Fibroblast of pulmonary artery (primary cell): ENCODE data around the gene SORBS2.

Experiments used
- DNase-seq: peaks from one replicate; pipeline ENCODE4 v3.0.0-alpha.2; 2010; ENCODE audit warnings: low read depth
- H3K4me3 ChIP-seq: replicated peaks from 2 replicates; pipeline ENCODE4 v1.5.1; 2011; ENCODE audit warnings: low read depth, mild to moderate bottlenecking, control low read depth, low read length, moderate library complexity
- TF ChIP-seq, protein P1 (sequence below): IDR thresholded peaks from 2 replicates; pipeline ENCODE4 v1.5.1; 2011; ENCODE audit warnings: mild to moderate bottlenecking, control low read depth, low read length, inconsistent platforms; ENCODE audit errors: missing control alignments

The SORBS2 gene

GRCh38 chr4:185830263-185830994 is 18.4 kb upstream of the SORBS2 start:
- no peak for DNase-seq
- TF ChIP-seq, protein P1, sequence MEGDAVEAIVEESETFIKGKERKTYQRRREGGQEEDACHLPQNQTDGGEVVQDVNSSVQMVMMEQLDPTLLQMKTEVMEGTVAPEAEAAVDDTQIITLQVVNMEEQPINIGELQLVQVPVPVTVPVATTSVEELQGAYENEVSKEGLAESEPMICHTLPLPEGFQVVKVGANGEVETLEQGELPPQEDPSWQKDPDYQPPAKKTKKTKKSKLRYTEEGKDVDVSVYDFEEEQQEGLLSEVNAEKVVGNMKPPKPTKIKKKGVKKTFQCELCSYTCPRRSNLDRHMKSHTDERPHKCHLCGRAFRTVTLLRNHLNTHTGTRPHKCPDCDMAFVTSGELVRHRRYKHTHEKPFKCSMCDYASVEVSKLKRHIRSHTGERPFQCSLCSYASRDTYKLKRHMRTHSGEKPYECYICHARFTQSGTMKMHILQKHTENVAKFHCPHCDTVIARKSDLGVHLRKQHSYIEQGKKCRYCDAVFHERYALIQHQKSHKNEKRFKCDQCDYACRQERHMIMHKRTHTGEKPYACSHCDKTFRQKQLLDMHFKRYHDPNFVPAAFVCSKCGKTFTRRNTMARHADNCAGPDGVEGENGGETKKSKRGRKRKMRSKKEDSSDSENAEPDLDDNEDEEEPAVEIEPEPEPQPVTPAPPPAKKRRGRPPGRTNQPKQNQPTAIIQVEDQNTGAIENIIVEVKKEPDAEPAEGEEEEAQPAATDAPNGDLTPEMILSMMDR: no peak
- H3K4me3 ChIP-seq: no peak overlapping the region

- no peak for DNase-seq
- no peak overlapping the region for H3K4me3 ChIP-seq
- TF ChIP-seq, protein P1: no peak
Observed at GRCh38 chr4:185826381-185826780, 14.4 kb upstream of the SORBS2 start.

- no peak overlapping the region for H3K4me3 ChIP-seq
- no peak for DNase-seq
- TF ChIP-seq, protein P1: no peak
Observed at GRCh38 chr4:185825737-185826136, 13.7 kb upstream of the SORBS2 start.

DNA sequence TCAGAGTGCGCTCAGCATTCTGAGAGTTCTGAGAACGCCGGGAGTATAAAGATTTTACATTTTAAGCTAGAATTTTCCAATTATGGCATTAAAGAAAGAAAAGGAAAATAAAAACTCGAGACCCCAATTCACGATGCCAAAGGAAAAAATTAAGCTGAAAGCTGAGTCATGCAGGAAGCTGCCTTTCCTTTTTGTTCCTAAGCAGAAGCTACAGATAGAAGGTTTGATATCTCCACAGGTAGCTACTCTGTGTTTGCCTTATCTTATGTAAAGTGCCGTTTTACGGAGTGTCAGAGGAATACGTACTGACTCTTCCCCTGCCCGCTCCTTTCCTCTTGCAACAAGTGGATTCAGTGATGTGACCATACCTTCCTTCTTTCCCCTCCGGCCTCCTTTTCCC is 10.8 kb upstream of the SORBS2 start:
- DNase-seq: no peak
- TF ChIP-seq, protein P1: no peak
- H3K4me3 ChIP-seq: no peak overlapping the region

DNA sequence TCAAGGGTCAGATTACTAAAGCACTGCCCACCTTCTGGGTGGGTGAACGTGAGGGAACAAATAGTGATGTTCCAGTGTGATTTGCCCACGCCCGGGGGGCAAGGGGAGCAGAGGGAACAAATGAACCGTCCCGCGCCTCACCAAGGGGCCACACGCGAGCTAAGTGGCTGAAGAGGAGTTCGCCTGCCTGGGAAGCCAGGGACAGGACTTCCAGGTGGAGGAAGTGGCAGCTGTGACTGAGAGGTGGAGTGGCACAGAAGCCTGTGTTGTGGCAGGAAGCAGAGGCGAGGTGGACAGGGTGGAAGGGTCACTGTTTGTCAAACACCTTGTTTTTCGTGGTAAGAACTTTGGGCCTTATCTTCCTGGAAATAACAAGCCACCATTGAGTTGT is 9.0 kb upstream of the SORBS2 start:
- TF ChIP-seq, protein P1: no peak
- DNase-seq: no peak
- H3K4me3 ChIP-seq: no peak overlapping the region

DNA sequence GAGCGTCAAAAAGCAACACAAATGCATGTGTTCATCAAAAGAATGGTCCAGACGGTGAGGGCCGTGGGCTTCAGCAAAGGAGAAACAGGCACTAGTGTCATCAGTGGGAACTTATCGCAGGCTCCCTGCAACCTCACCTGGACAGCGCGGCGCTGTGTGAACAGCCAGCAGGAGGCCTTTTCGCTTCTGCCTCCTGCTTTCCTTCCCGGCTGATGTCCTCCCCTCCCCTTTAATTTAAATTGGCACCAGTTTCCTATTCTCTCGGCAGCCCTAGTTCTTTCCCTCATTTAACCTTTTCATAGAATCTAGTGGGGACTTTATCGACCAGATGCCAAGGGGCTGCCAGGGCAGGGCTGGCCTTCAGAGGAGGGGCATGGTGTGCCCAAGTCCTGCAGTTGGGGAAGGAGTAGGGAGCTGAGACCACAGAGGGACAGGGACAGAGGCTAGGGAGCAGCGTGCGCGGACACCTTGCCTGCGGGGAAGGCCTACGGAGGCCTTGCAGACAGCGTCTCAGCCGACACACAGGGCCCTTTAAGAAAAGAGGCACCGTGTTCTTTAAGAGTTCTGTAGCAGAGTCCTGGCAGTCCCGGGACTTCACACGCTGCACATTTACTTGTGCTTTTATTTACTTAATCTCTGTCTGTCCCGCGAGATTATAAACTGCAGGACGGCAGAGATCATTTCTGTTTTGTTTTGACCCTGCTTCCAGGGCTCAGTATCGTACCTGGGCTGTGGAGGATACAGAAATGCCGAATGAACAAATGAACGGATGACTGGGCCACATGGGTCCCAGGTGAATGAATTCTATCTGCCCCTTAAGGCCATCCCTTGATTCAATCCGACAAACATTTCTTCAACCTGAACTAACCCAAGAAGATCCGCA is 8.4 kb upstream of the SORBS2 start:
- TF ChIP-seq, protein P1: no peak
- DNase-seq: no peak
- H3K4me3 ChIP-seq: no peak overlapping the region
